Tibial artery (tissue), 4 donors: ENCODE data around the gene PIAS4.
A peak's percentile ranks its signal among the peaks of the same experiment; 100 is the strongest.

Experiments used
- DNase-seq, 2 donors: peaks; one replicate each; pipeline ENCODE4 v3.0.0-alpha.2; 2019
- H3K27ac ChIP-seq, 2 donors: fragments of 200-600 bp; sonication (generic) in 1 of 2; 1 replicate in 1 of 2; 2 replicates in 1 of 2; pipeline ENCODE4 v1.5.1; 2018 to 2019; ENCODE audit warnings: mild to moderate bottlenecking in 1 of 2
- H3K27me3 ChIP-seq, 2 donors: fragments of 200-600 bp; sonication (generic) in 1 of 2; one replicate each; pipeline versions ENCODE4 v1.5.1 to v1.6.0; 2016 to 2019
- H3K36me3 ChIP-seq, 3 donors: fragments of 200-600 bp; sonication (generic) in 2 of 3; one replicate each; pipeline ENCODE4 v1.5.1; 2016 to 2019; ENCODE audit warnings: mild to moderate bottlenecking in 2 of 3
- H3K4me1 ChIP-seq, 4 donors: fragments of 200-600 bp; sonication (generic) in 2 of 4; 1 replicate in 3 of 4; 2 replicates in 1 of 4; pipeline ENCODE4 v1.5.1; 2016 to 2019
- H3K4me3 ChIP-seq, 2 donors: fragments of 200-600 bp; sonication (generic) in 1 of 2; 1 replicate in 1 of 2; 2 replicates in 1 of 2; pipeline ENCODE4 v1.5.1; 2018 to 2019; ENCODE audit warnings: mild to moderate bottlenecking in 2 of 2
- H3K9me3 ChIP-seq, 3 donors: fragments of 200-600 bp; sonication (generic) in 1 of 3; one replicate each; pipeline ENCODE4 v1.5.1; 2016 to 2019
- CTCF ChIP-seq, 2 experiments: fragments of 200-600 bp in 1 of 2; fragments of 450-650 bp in 1 of 2; IDR thresholded peaks; one replicate each; pipeline ENCODE4 v1.5.1; 2017 to 2019; ENCODE audit warnings: antibody characterized with exemption in 2 of 2, mild to moderate bottlenecking in 1 of 2, moderate library complexity in 1 of 2
- intact Hi-C: fragments of 100-400 bp; cut with DNase I; formaldehyde crosslinking; loops from one replicate; pipeline ENCODE4 v1.15.0; 2023; ENCODE audit warnings: low total_unique reads

PIAS4 gene

GRCh38 chr19:4051175-4052101, 43.9 kb downstream of the PIAS4 start:
- DNase-seq, result no peak
- intact Hi-C loops, result no loop called here
- Histone ChIP-seq H3K27ac (peak overlapping the region; percentile 33 to 65), H3K4me3 (no peak overlapping the region), H3K4me1 (peaks cover 0 to 37% (median 32%) of the 10 kb centered on the region in 4 donors), H3K36me3 (peaks cover 41 to 84% (median 67%) of the 10 kb centered on the region in 3 donors), H3K27me3 (no peaks in the 10 kb centered on the region), H3K9me3 (no peaks in the 10 kb centered on the region)
- no peak for TF ChIP-seq CTCF (IDR thresholded peaks at IDR 0.05)

DNA sequence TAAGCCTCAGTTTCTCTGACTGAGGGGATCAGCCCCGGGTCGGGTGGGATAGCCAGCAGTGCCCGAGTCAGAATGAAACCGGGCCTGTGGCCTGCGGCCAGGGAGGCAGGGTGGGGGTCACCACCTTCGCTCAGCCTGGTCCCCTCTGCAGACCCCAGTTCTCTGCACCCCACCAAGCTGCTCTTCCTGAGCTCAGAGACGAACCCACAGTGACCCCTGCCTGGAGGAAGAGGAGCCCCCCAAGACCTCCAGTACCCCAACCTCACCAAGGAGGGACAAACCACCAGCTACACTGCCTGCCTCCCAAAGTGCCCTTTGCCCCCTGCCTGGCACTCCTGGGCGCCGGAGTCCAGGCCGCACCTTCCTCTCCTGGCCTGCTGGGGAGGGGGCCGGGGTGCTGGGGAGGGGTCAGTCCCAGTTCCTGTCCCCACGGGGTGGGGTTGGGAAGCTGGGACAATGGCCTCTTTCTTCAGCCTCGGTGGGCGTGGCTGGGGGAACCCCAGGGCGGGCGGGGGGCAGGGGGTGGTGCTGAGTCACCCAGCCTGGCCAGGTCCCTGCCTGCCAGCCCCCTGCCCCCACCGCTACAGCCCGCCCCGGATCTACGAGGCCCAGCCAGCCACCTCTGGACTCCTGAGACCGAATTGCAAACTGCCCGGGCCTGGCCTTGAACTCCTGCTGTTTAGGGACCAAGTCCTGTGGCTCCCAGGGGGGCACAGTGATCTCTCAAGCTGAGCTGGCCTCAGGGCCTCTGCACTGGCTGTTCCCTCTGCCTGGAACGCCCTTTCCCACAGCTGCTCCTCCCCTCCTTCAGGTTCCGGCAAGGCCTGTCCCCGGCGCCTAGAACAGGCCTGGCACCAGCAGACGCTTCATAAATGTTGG, 44.8 kb downstream of the PIAS4 start:
- peaks cover 0 to 37% (median 32%) of the 10 kb centered on the region in 4 donors for H3K4me1 ChIP-seq

DNA sequence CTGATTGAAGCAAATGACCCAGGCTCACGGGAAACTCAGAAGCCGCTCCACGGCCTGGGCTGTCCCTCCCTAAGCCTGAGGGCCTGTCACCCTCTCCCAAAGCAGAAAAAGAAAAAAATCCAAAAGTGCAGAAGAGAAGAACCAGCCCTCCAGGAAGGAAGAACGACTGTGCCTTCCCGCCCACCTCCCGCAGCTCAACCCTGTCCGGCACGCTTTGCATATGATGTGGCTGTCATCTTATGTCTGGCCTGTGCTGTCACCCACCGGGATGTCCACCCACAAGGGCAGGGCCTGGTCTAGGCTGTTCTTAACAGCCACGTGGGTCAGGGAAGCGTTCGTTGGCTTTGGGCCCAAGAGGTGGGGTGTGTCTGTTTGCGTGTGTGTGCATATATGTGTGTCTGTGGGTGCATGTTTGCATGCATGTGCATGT, 45.5 kb downstream of the PIAS4 start:
- intact Hi-C loops, result no loop called here
- TF ChIP-seq CTCF (IDR thresholded peaks at IDR 0.05), result no peak
- H3K27ac ChIP-seq, result peak overlapping the region; percentile 33 to 65
- DNase-seq, result no peak
- H3K9me3 ChIP-seq, result no peaks in the 10 kb centered on the region
- no peaks in the 10 kb centered on the region for H3K27me3 ChIP-seq
- peaks cover 0 to 44% (median 36%) of the 10 kb centered on the region in 4 donors for H3K4me1 ChIP-seq
- H3K36me3 ChIP-seq, result peaks cover 32 to 72% (median 53%) of the 10 kb centered on the region in 3 donors
- H3K4me3 ChIP-seq, result peak overlapping the region in 1 of 2 donors; percentile 9

More for the DNA sequence above, 44.8 kb downstream of the PIAS4 start:
- intact Hi-C loops, result no loop called here
- no peaks in the 10 kb centered on the region for H3K27me3 ChIP-seq
- peak overlapping the region; percentile 33 to 65 for H3K27ac ChIP-seq
- H3K36me3 ChIP-seq, result peaks cover 34 to 79% (median 60%) of the 10 kb centered on the region in 3 donors
- TF ChIP-seq CTCF (IDR thresholded peaks at IDR 0.05), result no peak
- H3K4me3 ChIP-seq, result peak overlapping the region in 1 of 2 donors; percentile 9
- no peaks in the 10 kb centered on the region for H3K9me3 ChIP-seq
- peak in 1 of 2 donors; percentile 69 for DNase-seq

DNA sequence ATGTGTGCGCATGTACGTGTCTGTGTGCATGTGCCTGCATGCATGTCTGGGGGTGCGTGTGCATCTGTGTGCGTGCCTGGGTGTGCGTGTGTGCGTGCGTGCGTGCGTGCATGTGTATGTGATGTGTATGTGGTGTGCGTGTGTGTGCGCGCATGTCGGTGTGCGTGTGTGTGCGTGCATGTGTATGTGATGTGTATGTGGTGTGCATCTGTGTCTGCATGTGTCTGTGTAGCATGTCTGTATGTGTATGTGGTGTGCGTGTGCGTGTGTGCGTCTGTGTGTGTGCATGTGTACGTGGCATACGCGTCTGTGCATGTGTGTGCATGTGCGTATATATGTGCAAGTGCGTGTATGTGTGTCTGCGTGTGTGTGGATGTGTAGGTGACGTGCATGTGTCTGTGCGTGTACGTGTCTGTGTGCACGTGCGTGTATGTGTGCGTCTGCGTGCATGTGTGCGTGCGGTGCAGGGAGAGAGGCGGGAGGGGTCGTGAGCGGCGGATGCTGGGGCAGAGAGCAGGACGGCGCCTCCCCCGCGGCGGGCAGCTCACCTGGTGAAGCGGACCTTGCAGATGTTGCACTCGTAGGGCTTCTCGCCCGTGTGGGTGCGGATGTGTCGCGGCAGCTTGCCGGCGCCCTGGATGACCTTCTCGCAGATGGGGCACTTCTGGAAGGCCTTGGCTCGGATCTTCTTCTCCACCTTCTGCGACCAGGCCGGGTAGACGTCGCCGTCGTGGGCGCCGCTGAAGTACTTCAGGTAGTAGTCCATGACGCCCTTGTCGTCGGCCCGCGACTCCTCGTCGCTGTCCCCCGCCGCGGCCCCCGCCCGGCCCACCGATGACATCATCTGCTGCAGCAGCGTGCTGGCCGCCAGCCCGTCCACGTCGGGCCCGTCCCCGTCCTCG, 46.1 kb downstream of the PIAS4 start:
- no peak overlapping the region for H3K27ac ChIP-seq
- H3K4me1 ChIP-seq, result peaks cover 0 to 50% (median 42%) of the 10 kb centered on the region in 4 donors
- H3K27me3 ChIP-seq, result no peaks in the 10 kb centered on the region
- no peak overlapping the region for H3K4me3 ChIP-seq
- H3K36me3 ChIP-seq, result peaks cover 32 to 69% (median 47%) of the 10 kb centered on the region in 3 donors
- intact Hi-C loops, result no loop called here
- no peaks in the 10 kb centered on the region for H3K9me3 ChIP-seq
- DNase-seq, result no peak
- TF ChIP-seq CTCF (IDR thresholded peaks at IDR 0.05), result no peak
